HuH-7.5 (cell line): ENCODE data around the gene SMNDC1.
"Not testable (repeated sequence)": the region's sequence is repeated elsewhere in the genome, so short reads cannot be mapped to it uniquely, and the experiment has no call there.

Source experiments
- DNase-seq: peaks from one replicate; pipeline ENCODE4 v3.0.0; 2011; ENCODE audit warnings: low spot score

Gene SMNDC1

GRCh38 chr10:110279407-110279986, 25.2 kb downstream of the SMNDC1 start:
- DNase-seq, result no peak

GRCh38 chr10:110278562-110279406, 25.9 kb downstream of the SMNDC1 start:
- DNase-seq, result no peak

- no peak for DNase-seq
Observed at GRCh38 chr10:110277591-110277990, 27.1 kb downstream of the SMNDC1 start.

- DNase-seq, result no peak
Observed at GRCh38 chr10:110276603-110277002, 28.1 kb downstream of the SMNDC1 start.

- DNase-seq, result no peak
Observed at GRCh38 chr10:110275128-110275729, 29.5 kb downstream of the SMNDC1 start.

GRCh38 chr10:110274647-110275046, 30.1 kb downstream of the SMNDC1 start:
- DNase-seq, result no peak

- DNase-seq, result no peak
Observed at GRCh38 chr10:110274072-110274627, 30.6 kb downstream of the SMNDC1 start.

GRCh38 chr10:110273474-110273873, 31.2 kb downstream of the SMNDC1 start:
- peak; percentile 7 for DNase-seq

- DNase-seq, result not testable (repeated sequence)
Observed at GRCh38 chr10:110272995-110273394, 31.7 kb downstream of the SMNDC1 start.

GRCh38 chr10:110269374-110270318, 35.1 kb downstream of the SMNDC1 start:
- DNase-seq, result peak; percentile 22

GRCh38 chr10:110268971-110269370, 35.7 kb downstream of the SMNDC1 start:
- DNase-seq, result no peak

GRCh38 chr10:110268442-110268841, 36.3 kb downstream of the SMNDC1 start:
- DNase-seq, result no peak

- no peak for DNase-seq
Observed at GRCh38 chr10:110267276-110267675, 37.4 kb downstream of the SMNDC1 start.

GRCh38 chr10:110265573-110266193, 39.0 kb downstream of the SMNDC1 start:
- no peak for DNase-seq

- DNase-seq, result no peak
Observed at GRCh38 chr10:110263164-110263563, 41.6 kb downstream of the SMNDC1 start.

- no peak for DNase-seq
Observed at GRCh38 chr10:110260746-110261477, 43.8 kb downstream of the SMNDC1 start.

GRCh38 chr10:110259317-110259716, 45.4 kb downstream of the SMNDC1 start:
- no peak for DNase-seq

- DNase-seq, result no peak
Observed at GRCh38 chr10:110258542-110258941, 46.2 kb downstream of the SMNDC1 start.

- DNase-seq, result no peak
Observed at GRCh38 chr10:110254467-110254866, 50.3 kb downstream of the SMNDC1 start.

GRCh38 chr10:110252151-110252550, 52.6 kb downstream of the SMNDC1 start:
- no peak for DNase-seq

GRCh38 chr10:110251392-110251791, 53.3 kb downstream of the SMNDC1 start:
- DNase-seq, result not testable (repeated sequence)
